WTC11 (cell line): ENCODE results near the gene CRNKL1. TPM values are rescaled to one million over a fixed set of nuclear protein-coding genes. Genes with fewer than 3 reads are reported as not detected.

Experiments
- ATAC-seq: fragments of 200-7000 bp; cut with Tn5 transposase; 2 replicates; pipeline ENCODE4 v1.10.0; 2021; ENCODE audit warnings: mild to moderate bottlenecking, moderate library complexity
- CTCF ChIA-PET: fragments of 300-600 bp; sonication (Branson Sonifier 250); formaldehyde crosslinking; loops from one replicate; lab custom pipeline; 2021; ENCODE audit warnings: antibody characterized with exemption; lab: Charles Lee
- POLR2A ChIA-PET: fragments of 350-600 bp; sonication (Branson Sonifier 250); formaldehyde crosslinking; loops from one replicate; lab custom pipeline; 2021; ENCODE audit warnings: antibody characterized with exemption; lab: Charles Lee
- DNase-seq: peaks from one replicate; pipeline ENCODE4 v3.0.0; 2021; ENCODE audit warnings: low spot score
- H3K27ac Mint-ChIP-seq: 2 replicates; pipeline ENCODE4 v1.8.0; 2021; ENCODE audit warnings: mixed read lengths
- H3K27me3 Mint-ChIP-seq: 2 replicates; pipeline ENCODE4 v1.8.0; 2021; ENCODE audit warnings: low read depth, mild to moderate bottlenecking, moderate library complexity, mixed read lengths
- H3K36me3 Mint-ChIP-seq: 2 replicates; pipeline ENCODE4 v1.8.0; 2021; ENCODE audit warnings: mixed read lengths
- H3K4me1 Mint-ChIP-seq: 2 replicates; pipeline ENCODE4 v1.8.0; 2022; ENCODE audit warnings: mixed read lengths
- H3K4me3 Mint-ChIP-seq: 2 replicates; pipeline ENCODE4 v1.8.0; 2021; ENCODE audit warnings: mild to moderate bottlenecking, moderate library complexity, mixed read lengths
- H3K9me3 Mint-ChIP-seq: 2 replicates; pipeline ENCODE4 v1.8.0; 2021; ENCODE audit warnings: mixed read lengths
- CDX4 ChIP-seq: fragments of 250-450 bp; sonication (Bioruptor Pico); IDR thresholded peaks from 2 replicates; pipeline ENCODE4 v1.9.0; 2021; ENCODE audit warnings: moderate library complexity, mild to moderate bottlenecking, inconsistent platforms, borderline replicate concordance
- E2F5 ChIP-seq: sonication (generic); formaldehyde crosslinking; IDR thresholded peaks from 2 replicates; pipeline ENCODE4 v1.8.1; 2022; ENCODE audit warnings: mild to moderate bottlenecking, moderate library complexity, missing genetic modification reagents
- FOXK1 ChIP-seq: sonication (generic); formaldehyde crosslinking; IDR thresholded peaks from 2 replicates; pipeline ENCODE4 v1.8.0; 2022; ENCODE audit warnings: mild to moderate bottlenecking, moderate library complexity, missing genetic modification reagents
- GABPB1 ChIP-seq: sonication (generic); formaldehyde crosslinking; IDR thresholded peaks from 2 replicates; pipeline ENCODE4 v1.8.1; 2023; ENCODE audit warnings: mild to moderate bottlenecking, missing genetic modification reagents
- GRHL2 ChIP-seq: fragments of 250-450 bp; sonication (Bioruptor Pico); IDR thresholded peaks from 2 replicates; pipeline ENCODE4 v1.8.0; 2022; ENCODE audit warnings: mild to moderate bottlenecking, moderate library complexity; ENCODE audit not compliant: insufficient replicate concordance, severe bottlenecking
- MAX ChIP-seq: sonication (generic); formaldehyde crosslinking; IDR thresholded peaks from 2 replicates; pipeline ENCODE4 v1.8.0; 2022; ENCODE audit warnings: mild to moderate bottlenecking, missing genetic modification reagents
- MXD4 ChIP-seq: fragments of 250-450 bp; sonication (Bioruptor Pico); IDR thresholded peaks from 2 replicates; pipeline ENCODE4 v1.8.0; 2021; ENCODE audit warnings: mild to moderate bottlenecking, moderate library complexity, borderline replicate concordance
- NFATC4 ChIP-seq: fragments of 250-450 bp; sonication (Bioruptor Pico); IDR thresholded peaks from 2 replicates; pipeline ENCODE4 v1.9.0; 2021; ENCODE audit warnings: mild to moderate bottlenecking
- OVOL2 ChIP-seq: fragments of 250-450 bp; sonication (Bioruptor Pico); IDR thresholded peaks from 2 replicates; pipeline ENCODE4 v1.9.0; 2021; ENCODE audit warnings: mild to moderate bottlenecking, borderline replicate concordance
- RELA ChIP-seq: sonication (generic); formaldehyde crosslinking; IDR thresholded peaks from 2 replicates; pipeline ENCODE4 v1.8.1; 2022; ENCODE audit warnings: missing genetic modification reagents, mild to moderate bottlenecking, borderline replicate concordance
- STAT6 ChIP-seq: sonication (generic); formaldehyde crosslinking; conservative IDR thresholded peaks from 2 replicates; pipeline ENCODE4 v1.8.1; 2023; ENCODE audit warnings: mild to moderate bottlenecking, low read depth, missing genetic modification reagents, moderate library complexity
- TEAD4 ChIP-seq: sonication (generic); formaldehyde crosslinking; IDR thresholded peaks from 2 replicates; pipeline ENCODE4 v1.8.0; 2022; ENCODE audit warnings: mild to moderate bottlenecking, missing genetic modification reagents
- USF1 ChIP-seq: sonication (generic); formaldehyde crosslinking; IDR thresholded peaks from 2 replicates; pipeline ENCODE4 v1.8.0; 2022; ENCODE audit warnings: mild to moderate bottlenecking, missing genetic modification reagents
- USF2 ChIP-seq: sonication (generic); formaldehyde crosslinking; IDR thresholded peaks from 2 replicates; pipeline ENCODE4 v1.8.1; 2023; ENCODE audit warnings: mild to moderate bottlenecking, missing genetic modification reagents, moderate library complexity
- ZNF138 ChIP-seq: sonication (generic); formaldehyde crosslinking; conservative IDR thresholded peaks from 2 replicates; pipeline ENCODE4 v1.8.1; 2022; ENCODE audit warnings: mild to moderate bottlenecking, moderate library complexity, missing genetic modification reagents
- total RNA-seq: library from RNA; stranded (reverse); gene quantifications from 3 replicates; pipeline ENCODE4 v1.2.3, GENCODE V29; 2021

Gene CRNKL1
- total RNA-seq, 1 experiment from 2014 or later: 22.2 TPM

- TF ChIP-seq NFATC4 (CRISPR knock-in tag) (no peak), RELA (CRISPR knock-in tag) (no peak), OVOL2 (no peak), GRHL2 (CRISPR knock-in tag) (no peak)
- TF ChIP-seq, all 79 proteins: peak for 0
Observed at GRCh38 chr20:19993958-19994669, 58.2 kb downstream of the CRNKL1 start (continued).

- no peak overlapping the region for H3K4me3 Mint-ChIP-seq
- no peaks in the 10 kb centered on the region for H3K9me3 Mint-ChIP-seq
- TF ChIP-seq USF2 (CRISPR knock-in tag): peak; percentile 78
- TF ChIP-seq USF1 (CRISPR knock-in tag): peak; percentile 80
- no peak for TF ChIP-seq FOXK1 (CRISPR knock-in tag)
- TF ChIP-seq E2F5 (CRISPR knock-in tag): no peak
- no peak for TF ChIP-seq GABPB1 (CRISPR knock-in tag)
- no peak for TF ChIP-seq CDX4
- no peak for TF ChIP-seq MXD4 (CRISPR knock-in tag)
- no peak for TF ChIP-seq ZNF138 (CRISPR knock-in tag)
- ATAC-seq: peak; percentile 82
- peak overlapping the region; percentile 63 for H3K27ac Mint-ChIP-seq
- ChIA-PET POLR2A (interaction anchor here (1.2 kb wide), 1 partner anchor 41 kb away, joined by 3 read pairs; no protein-coding TSS in a partner anchor), CTCF (interaction anchor here (0.9 to 2.0 kb wide), 9 partner anchors 16 to 204 kb away, joined by 3 to 10 read pairs (median 4); partner anchors contain the start of genes CFAP61, CRNKL1 and NAA20)
- no peaks in the 10 kb centered on the region for H3K27me3 Mint-ChIP-seq
- H3K4me1 Mint-ChIP-seq: peaks cover 33% of the 10 kb centered on the region
- DNase-seq: peak; percentile 30
- no peaks in the 10 kb centered on the region for H3K36me3 Mint-ChIP-seq
Observed at GRCh38 chr20:19992996-19993908, 59.0 kb downstream of the CRNKL1 start.

GRCh38 chr20:19991854-19992253 lies 60.4 kb downstream of the CRNKL1 start:
- TF ChIP-seq MAX (CRISPR knock-in tag): no peak
- no peaks in the 10 kb centered on the region for H3K9me3 Mint-ChIP-seq
- peaks cover 32% of the 10 kb centered on the region for H3K4me1 Mint-ChIP-seq
- no peak overlapping the region for H3K27ac Mint-ChIP-seq
- ChIA-PET POLR2A (no interaction called here), CTCF (no interaction called here)
- DNase-seq (no peak), ATAC-seq (no peak)
- H3K4me3 Mint-ChIP-seq: no peak overlapping the region
- H3K27me3 Mint-ChIP-seq: no peaks in the 10 kb centered on the region
- no peaks in the 10 kb centered on the region for H3K36me3 Mint-ChIP-seq

- ATAC-seq: no peak
- TF ChIP-seq TEAD4 (CRISPR knock-in tag) (no peak), STAT6 (CRISPR knock-in tag) (no peak)
- TF ChIP-seq, all 79 proteins: peak for 0
- Mint-ChIP-seq H3K4me1 (peaks cover 31% of the 10 kb centered on the region), H3K9me3 (no peaks in the 10 kb centered on the region), H3K36me3 (no peaks in the 10 kb centered on the region), H3K27me3 (no peaks in the 10 kb centered on the region), H3K4me3 (no peak overlapping the region), H3K27ac (no peak overlapping the region)
- no peak for DNase-seq
- POLR2A ChIA-PET: no interaction called here
- CTCF ChIA-PET: no interaction called here
Observed at GRCh38 chr20:19991308-19991707, 61.0 kb downstream of the CRNKL1 start.
